ENCODE measurements around the gene ZNRF1.

- TF ChIP-seq CTCF (IDR thresholded peaks at IDR 0.05 in 2 of 3, conservative IDR thresholded peaks at IDR 0.05 in 1 of 3; ENCODE audit: borderline replicate concordance in 1 of 3, insufficient read depth in 1 of 3, low read depth in 2 of 3, low read length in 2 of 3) (no peak), REST (IDR thresholded peaks at IDR 0.05; ENCODE audit: low read depth) (no peak), JUND (IDR thresholded peaks at IDR 0.05) (no peak), SP1 (IDR thresholded peaks at IDR 0.05; ENCODE audit: low read depth) (no peak), POLR2A (IDR thresholded peaks at IDR 0.05; ENCODE audit: borderline replicate concordance, extremely low read depth, insufficient read depth, insufficient read length) (no peak), EZH2phosphoT487 (IDR thresholded peaks at IDR 0.05; ENCODE audit: borderline replicate concordance) (no peak), EZH2 (IDR thresholded peaks at IDR 0.05) (no peak), ATF3 (IDR thresholded peaks at IDR 0.05) (no peak), MAX (IDR thresholded peaks at IDR 0.05) (no peak), TCF7L2 (IDR thresholded peaks at IDR 0.05; ENCODE audit: borderline replicate concordance, extremely low read depth, insufficient read depth, insufficient read length) (no peak), ZNF274 (IDR thresholded peaks at IDR 0.05; ENCODE audit: low read depth, low read length) (no peak), POLR2AphosphoS5 (IDR thresholded peaks at IDR 0.05; ENCODE audit: low read depth, low read length) (no peak)
Observed at GRCh38 chr16:75127713-75128415, 129.0 kb downstream of the ZNRF1 start.
